SK-N-MC (cell line): ENCODE data around the gene FILIP1.

Experiments used
- EZH2 ChIP-seq: fragments of 200-600 bp; sonication (generic); IDR thresholded peaks from one replicate; pipeline ENCODE4 v1.6.1; 2017; ENCODE audit warnings: antibody characterized with exemption
- FOXP2 ChIP-seq: optimal IDR thresholded peaks from 2 replicates; pipeline ENCODE3; 2011; ENCODE audit warnings: mild to moderate bottlenecking, moderate library complexity; ENCODE audit not compliant: insufficient read depth; ENCODE audit errors: extremely low read length, control extremely low read depth
- POLR2AphosphoS5 ChIP-seq: IDR thresholded peaks from 2 replicates; pipeline ENCODE4 v1.6.1; 2012; ENCODE audit warnings: mild to moderate bottlenecking, low read depth, low read length, borderline replicate concordance

DNA sequence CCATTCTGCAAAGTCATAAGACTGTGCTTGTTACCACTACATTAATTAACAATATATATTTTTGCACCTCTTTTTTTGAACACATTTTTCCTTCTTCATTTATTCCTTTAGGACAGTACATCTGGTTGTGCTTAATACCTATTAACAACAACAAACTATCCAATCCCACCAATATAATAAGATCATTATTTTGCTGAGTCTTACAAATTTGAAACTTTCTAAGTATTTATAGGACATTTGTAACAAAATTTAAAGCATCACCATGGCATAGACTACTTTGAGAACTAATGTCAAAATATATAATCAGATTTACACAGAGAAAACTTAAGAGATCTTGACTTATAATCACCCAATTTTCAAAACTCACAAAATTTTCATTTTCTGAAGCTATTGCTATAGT is 47.9 kb downstream of the FILIP1 start:
- no peak for TF ChIP-seq EZH2
- no peak for TF ChIP-seq POLR2AphosphoS5
- no peak for TF ChIP-seq FOXP2
